Mucosa of rectum (tissue), 2 donors: ENCODE measurements around the gene RSPRY1.

Experiments used
- H3K27ac ChIP-seq, 2 donors: one replicate each; pipeline ENCODE4 v1.7.0; 2013; ENCODE audit warnings: inconsistent platforms in 2 of 2, low read depth in 2 of 2, low read length in 2 of 2
- H3K27me3 ChIP-seq, 2 donors: one replicate each; pipeline ENCODE4 v1.7.0; 2013; ENCODE audit warnings: low read length in 2 of 2; ENCODE audit not compliant: control insufficient read depth in 2 of 2, insufficient read depth in 2 of 2
- H3K36me3 ChIP-seq, 2 donors: one replicate each; pipeline ENCODE4 v1.7.0; 2013; ENCODE audit warnings: low read length in 2 of 2; ENCODE audit not compliant: control insufficient read depth in 2 of 2, insufficient read depth in 2 of 2
- H3K4me1 ChIP-seq, 2 donors: one replicate each; pipeline ENCODE4 v1.7.0; 2013; ENCODE audit warnings: low read length in 2 of 2, mild to moderate bottlenecking in 1 of 2; ENCODE audit not compliant: control insufficient read depth in 2 of 2, insufficient read depth in 2 of 2
- H3K4me3 ChIP-seq, 2 donors: one replicate each; pipeline ENCODE4 v1.7.0; 2013; ENCODE audit warnings: low read length in 2 of 2
- H3K9ac ChIP-seq, 2 donors: one replicate each; pipeline ENCODE4 v1.7.0; 2013; ENCODE audit warnings: low read length in 2 of 2, low read depth in 1 of 2, mild to moderate bottlenecking in 1 of 2
- H3K9me3 ChIP-seq, 2 donors: one replicate each; pipeline ENCODE4 v1.7.0; 2013; ENCODE audit warnings: low read length in 2 of 2; ENCODE audit not compliant: control insufficient read depth in 2 of 2
- donor health status: healthy.
- donor health status: Normal muscosa, but diverticular disease.

RSPRY1 gene

DNA sequence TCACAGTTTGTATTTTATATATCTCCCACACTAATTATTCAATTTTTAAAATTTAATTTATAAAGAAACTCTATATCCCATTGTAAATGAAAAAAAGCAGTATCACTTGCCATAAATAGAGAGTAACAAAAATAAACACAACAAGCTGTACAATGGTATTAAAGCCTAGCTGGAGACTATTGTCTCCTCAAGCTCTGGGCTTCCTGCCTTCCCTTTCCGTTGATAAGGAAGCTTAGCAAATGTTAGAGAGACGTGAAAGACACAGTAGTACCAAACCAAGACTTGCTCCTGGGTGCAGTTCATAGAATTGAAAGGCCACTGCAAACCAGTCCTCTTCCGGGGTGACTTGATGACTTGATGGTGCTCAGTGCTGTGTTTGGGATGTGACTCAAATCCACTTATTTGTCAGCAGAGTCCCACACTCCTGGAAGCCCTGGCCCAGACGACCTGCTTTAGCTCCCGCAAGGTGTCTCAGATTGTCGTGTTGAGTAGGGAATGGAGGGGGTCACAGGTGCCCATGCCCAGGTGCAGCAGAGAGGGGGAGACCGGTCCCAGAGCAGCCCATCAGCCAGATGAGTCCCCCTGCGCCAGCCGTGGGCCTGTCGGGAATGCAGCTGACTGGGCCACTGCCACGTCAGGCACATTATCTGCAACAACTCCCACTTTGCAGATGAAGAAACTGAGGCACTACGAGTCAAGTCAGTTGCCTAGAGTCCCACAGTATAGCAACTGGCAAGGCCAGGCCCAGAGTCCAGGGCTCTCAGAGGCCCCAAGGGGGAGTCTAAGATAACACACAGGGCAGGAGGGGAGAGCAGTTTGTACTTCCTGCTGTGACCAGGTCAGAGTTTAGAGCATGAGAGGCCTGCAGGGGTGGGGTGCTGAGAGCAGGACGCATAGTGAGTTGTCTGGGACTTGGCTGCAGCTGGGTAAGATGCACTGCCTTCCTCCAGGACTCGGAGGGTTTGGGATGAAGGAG, 40.8 kb upstream of the RSPRY1 start:
- no peak overlapping the region for H3K9ac ChIP-seq
- H3K4me3 ChIP-seq: no peak overlapping the region
- H3K27ac ChIP-seq: no peak overlapping the region
- no peaks in the 10 kb centered on the region for H3K27me3 ChIP-seq
- peaks cover 27% of the 10 kb centered on the region in 2 donors for H3K4me1 ChIP-seq
- no peaks in the 10 kb centered on the region for H3K9me3 ChIP-seq
- H3K36me3 ChIP-seq: peaks cover 0 to 9% of the 10 kb centered on the region in 2 donors

GRCh38 chr16:57146040-57146647, 40.0 kb upstream of the RSPRY1 start:
- Histone ChIP-seq H3K27ac (no peak overlapping the region), H3K4me1 (peaks cover 21 to 22% of the 10 kb centered on the region in 2 donors), H3K4me3 (no peak overlapping the region), H3K9ac (no peak overlapping the region), H3K9me3 (no peaks in the 10 kb centered on the region), H3K27me3 (no peaks in the 10 kb centered on the region), H3K36me3 (peaks cover 0 to 9% of the 10 kb centered on the region in 2 donors)

DNA sequence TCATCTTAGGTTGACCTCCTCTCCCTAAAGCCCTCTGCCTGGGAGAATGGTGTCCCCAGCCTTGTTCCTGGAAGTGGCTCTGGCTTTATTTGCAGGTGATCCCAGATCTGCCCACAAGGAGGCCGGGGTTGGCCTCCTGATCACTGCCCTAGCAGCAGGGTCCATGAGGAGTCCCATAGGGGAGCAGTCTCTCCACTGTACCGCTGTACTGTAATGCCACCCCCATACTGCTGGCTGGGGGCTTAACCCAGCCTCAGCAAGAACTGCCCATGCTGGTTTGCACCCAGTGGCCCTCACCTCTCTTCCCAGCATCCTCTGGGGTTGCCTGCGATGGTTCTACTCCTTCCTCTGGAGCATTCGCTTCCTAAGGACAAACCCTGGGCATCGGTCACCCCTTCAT, 39.4 kb upstream of the RSPRY1 start:
- Histone ChIP-seq H3K9me3 (no peaks in the 10 kb centered on the region), H3K27me3 (no peaks in the 10 kb centered on the region), H3K4me1 (peaks cover 19 to 22% of the 10 kb centered on the region in 2 donors), H3K36me3 (peaks cover 0 to 9% of the 10 kb centered on the region in 2 donors), H3K9ac (no peak overlapping the region), H3K27ac (no peak overlapping the region), H3K4me3 (no peak overlapping the region)

GRCh38 chr16:57147381-57148221, 38.5 kb upstream of the RSPRY1 start:
- H3K27me3 ChIP-seq: no peaks in the 10 kb centered on the region
- no peak overlapping the region for H3K4me3 ChIP-seq
- peaks cover 14 to 17% of the 10 kb centered on the region in 2 donors for H3K4me1 ChIP-seq
- no peaks in the 10 kb centered on the region for H3K9me3 ChIP-seq
- H3K9ac ChIP-seq: no peak overlapping the region
- no peak overlapping the region for H3K27ac ChIP-seq
- peaks cover 8 to 16% of the 10 kb centered on the region in 2 donors for H3K36me3 ChIP-seq

GRCh38 chr16:57148481-57148880, 37.6 kb upstream of the RSPRY1 start:
- H3K9ac ChIP-seq: no peak overlapping the region
- peaks cover 15 to 24% of the 10 kb centered on the region in 2 donors for H3K36me3 ChIP-seq
- no peak overlapping the region for H3K27ac ChIP-seq
- peaks cover 7 to 11% of the 10 kb centered on the region in 2 donors for H3K4me1 ChIP-seq
- H3K27me3 ChIP-seq: no peaks in the 10 kb centered on the region
- no peaks in the 10 kb centered on the region for H3K9me3 ChIP-seq
- H3K4me3 ChIP-seq: no peak overlapping the region

GRCh38 chr16:57149391-57149790, 36.7 kb upstream of the RSPRY1 start:
- Histone ChIP-seq H3K27me3 (no peaks in the 10 kb centered on the region), H3K9ac (no peak overlapping the region), H3K4me1 (peaks cover 0 to 4% of the 10 kb centered on the region in 2 donors), H3K27ac (no peak overlapping the region), H3K4me3 (no peak overlapping the region), H3K36me3 (peaks cover 23 to 33% of the 10 kb centered on the region in 2 donors), H3K9me3 (no peaks in the 10 kb centered on the region)

GRCh38 chr16:57150682-57151330, 35.3 kb upstream of the RSPRY1 start:
- no peak overlapping the region for H3K9ac ChIP-seq
- no peaks in the 10 kb centered on the region for H3K27me3 ChIP-seq
- H3K4me1 ChIP-seq: peaks cover 0 to 4% of the 10 kb centered on the region in 2 donors
- H3K27ac ChIP-seq: no peak overlapping the region
- H3K9me3 ChIP-seq: no peaks in the 10 kb centered on the region
- H3K36me3 ChIP-seq: peaks cover 29 to 44% of the 10 kb centered on the region in 2 donors
- H3K4me3 ChIP-seq: no peak overlapping the region

DNA sequence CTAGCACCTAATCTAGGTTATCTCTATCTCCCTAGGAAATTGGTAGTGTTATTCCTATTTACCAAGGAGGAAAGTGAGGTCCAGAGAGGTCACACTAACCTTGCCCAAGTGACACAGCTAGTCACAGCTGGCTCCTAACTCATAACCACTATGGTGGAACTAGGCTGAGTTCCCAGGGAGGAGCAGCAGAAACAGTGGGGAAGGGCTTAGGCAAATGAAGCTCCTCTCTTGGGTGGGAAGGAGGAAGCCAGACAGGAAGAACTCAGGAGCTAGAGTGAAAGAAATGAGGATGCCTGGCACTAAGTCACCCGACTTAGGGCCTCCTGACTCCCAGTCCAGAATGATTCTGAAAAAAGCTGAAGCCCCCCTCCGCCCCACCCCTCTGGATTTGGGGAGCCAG, 34.8 kb upstream of the RSPRY1 start:
- Histone ChIP-seq H3K27ac (no peak overlapping the region), H3K4me1 (peaks cover 0 to 4% of the 10 kb centered on the region in 2 donors), H3K36me3 (peaks cover 33 to 48% of the 10 kb centered on the region in 2 donors), H3K9ac (no peak overlapping the region), H3K27me3 (no peaks in the 10 kb centered on the region), H3K4me3 (no peak overlapping the region), H3K9me3 (no peaks in the 10 kb centered on the region)
